GM12864 (cell line): ENCODE data around the gene UBTD2.
"Not testable (repeated sequence)": the region's sequence is repeated elsewhere in the genome, so short reads cannot be mapped to it uniquely, and the experiment has no call there.

ENCODE experiments used
- DNase-seq: peaks from one replicate; pipeline ENCODE4 v3.0.0-alpha.2; 2011; ENCODE audit warnings: low read depth
- H3K4me3 ChIP-seq: 2 replicates; pipeline ENCODE4 v1.5.1; 2011; ENCODE audit warnings: mild to moderate bottlenecking, low read depth, low read length, control low read depth
- TF ChIP-seq, protein P1 (sequence below): IDR thresholded peaks from 2 replicates; pipeline ENCODE4 v1.5.1; 2011; ENCODE audit warnings: low read depth, mild to moderate bottlenecking, moderate library complexity, low read length, control low read depth, inconsistent platforms; ENCODE audit errors: missing control alignments

The UBTD2 gene, protein sequence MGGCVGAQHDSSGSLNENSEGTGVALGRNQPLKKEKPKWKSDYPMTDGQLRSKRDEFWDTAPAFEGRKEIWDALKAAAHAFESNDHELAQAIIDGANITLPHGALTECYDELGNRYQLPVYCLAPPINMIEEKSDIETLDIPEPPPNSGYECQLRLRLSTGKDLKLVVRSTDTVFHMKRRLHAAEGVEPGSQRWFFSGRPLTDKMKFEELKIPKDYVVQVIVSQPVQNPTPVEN

DNA sequence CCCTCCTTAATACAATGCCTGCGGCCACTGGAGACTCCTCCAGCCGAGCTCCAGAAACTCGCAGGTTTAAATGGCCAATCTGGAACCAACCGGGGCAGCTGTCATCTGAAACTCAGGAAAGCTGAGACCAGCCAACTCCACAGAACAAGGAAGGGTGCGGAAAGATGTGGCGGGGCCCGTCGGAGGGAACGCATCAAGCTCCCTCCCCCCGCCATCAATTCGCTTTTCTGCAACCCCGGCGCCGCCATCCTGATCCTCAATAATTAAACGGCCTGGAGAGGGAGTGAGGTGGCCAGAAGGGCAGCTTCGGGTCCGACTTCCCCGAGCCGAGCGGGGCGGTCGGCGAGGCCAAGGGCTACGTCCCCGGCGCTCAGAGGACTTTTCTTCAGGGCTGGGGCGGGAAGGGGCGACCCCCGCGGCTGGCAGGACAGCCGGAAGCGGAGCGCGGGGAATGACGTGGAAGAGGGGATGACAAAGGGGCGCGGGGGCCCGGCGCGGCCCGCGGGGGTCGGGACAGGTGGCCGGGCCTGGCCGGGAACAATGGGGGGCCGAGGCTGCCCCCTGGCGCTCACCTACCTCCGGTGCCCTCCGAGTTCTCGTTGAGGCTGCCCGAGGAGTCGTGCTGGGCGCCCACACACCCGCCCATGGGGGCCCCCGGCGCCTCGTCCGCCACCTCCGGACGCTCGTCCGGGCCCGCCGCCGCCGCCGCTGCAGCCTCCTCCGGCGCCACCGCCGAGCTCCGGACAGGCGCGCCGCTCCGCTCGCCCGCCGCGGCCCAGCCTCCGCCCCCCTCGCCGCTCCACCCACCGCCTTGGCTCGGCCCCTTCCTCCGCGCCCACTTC lies at the start of gene UBTD2:
UBTD2 (minus strand) TSS at position 745 of the 842 bp plus-strand sequence; CDS start at position 646, 99 bp downstream.
- no peak for DNase-seq
- peak within 1 kb of the TSS; percentile 96 for H3K4me3 ChIP-seq
- TF ChIP-seq, protein P1, sequence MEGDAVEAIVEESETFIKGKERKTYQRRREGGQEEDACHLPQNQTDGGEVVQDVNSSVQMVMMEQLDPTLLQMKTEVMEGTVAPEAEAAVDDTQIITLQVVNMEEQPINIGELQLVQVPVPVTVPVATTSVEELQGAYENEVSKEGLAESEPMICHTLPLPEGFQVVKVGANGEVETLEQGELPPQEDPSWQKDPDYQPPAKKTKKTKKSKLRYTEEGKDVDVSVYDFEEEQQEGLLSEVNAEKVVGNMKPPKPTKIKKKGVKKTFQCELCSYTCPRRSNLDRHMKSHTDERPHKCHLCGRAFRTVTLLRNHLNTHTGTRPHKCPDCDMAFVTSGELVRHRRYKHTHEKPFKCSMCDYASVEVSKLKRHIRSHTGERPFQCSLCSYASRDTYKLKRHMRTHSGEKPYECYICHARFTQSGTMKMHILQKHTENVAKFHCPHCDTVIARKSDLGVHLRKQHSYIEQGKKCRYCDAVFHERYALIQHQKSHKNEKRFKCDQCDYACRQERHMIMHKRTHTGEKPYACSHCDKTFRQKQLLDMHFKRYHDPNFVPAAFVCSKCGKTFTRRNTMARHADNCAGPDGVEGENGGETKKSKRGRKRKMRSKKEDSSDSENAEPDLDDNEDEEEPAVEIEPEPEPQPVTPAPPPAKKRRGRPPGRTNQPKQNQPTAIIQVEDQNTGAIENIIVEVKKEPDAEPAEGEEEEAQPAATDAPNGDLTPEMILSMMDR, result peak; percentile 58

DNA sequence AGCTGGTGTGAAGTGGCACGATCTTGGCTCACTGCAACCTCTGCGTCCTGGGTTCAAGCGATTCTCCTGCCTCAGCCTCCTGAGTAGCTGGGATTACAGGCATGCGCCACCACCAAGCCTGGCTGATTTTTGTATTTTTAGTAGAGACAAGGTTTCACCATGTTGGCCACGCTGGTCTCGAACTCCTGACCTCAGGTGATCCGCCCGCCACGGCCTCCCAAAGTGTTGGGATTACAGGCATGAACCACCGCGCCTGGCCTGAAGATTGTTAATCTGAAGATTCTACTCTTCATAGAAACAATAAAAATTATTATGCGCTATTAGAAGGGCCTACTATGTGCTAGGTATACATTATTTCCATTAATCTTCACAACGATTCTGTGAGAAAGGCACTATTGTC lies 43.3 kb upstream of the UBTD2 start:
- DNase-seq, H3K4me3 ChIP-seq: not testable (repeated sequence)

DNA sequence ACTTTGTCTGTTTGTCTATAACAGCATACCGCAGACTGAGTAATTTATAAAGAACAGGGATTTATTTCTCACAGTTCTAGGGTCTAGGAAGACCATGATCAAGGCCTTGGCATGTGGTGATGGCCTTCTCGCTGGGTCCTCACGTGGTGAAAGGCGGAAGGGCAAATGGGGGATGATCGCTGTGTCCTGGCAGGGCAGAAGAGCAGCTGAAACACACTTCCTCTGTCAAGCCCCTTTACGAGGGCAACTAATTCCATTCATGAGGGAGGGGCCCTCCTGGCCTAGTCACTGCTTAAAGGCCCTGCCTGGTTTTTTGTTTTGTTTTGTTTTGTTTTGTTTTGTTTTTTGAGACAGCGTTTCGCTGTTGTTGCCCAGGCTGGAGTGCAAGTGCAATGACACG lies 41.9 kb upstream of the UBTD2 start:
- no peak for DNase-seq
- H3K4me3 ChIP-seq, result no peak overlapping the region
- TF ChIP-seq, protein P1, result no peak

DNA sequence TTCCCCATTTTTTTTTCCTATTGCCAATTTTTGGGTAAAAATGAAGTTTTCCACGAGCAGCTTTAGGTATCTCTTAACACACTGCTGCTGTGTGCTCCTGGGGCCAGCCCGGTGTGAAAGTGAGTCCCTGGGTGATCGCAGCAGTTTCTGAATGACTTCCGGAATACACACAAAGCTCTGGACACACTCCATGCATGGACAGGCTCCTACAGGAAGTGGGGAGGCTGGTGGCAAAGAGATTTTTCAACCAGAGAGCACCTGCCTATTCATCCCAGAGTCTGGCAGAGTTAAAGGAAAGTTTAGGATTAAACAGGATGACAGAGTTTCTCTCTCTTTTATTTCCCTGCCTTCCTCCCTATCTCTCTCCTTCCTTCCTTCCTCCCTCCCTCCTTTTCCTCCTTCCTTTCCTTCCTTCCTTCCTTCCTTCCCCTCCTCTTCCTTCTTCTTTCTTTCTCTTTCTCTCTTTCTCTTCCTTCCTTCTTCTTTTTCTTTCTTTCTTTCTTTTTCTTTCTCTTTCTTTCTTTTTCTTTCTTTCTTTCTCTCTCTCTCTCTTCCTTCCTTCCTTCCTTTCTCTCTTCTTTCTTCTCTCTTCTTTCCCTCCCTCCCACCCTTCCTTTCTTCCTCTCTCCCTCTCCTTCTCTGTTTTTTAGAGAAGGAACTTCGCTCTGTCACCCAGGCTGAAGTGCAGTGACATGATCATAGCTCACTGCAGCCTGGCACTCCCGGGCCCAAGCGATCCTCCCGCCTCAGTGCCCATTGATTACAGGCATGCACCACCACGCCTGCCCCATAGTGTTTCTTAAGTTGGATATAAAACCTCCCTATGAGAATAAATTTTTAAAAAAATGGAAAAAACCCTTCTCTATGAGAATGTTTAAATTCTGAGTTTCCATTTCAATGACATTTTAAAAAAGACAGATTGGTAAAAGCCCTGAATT lies 38.7 kb upstream of the UBTD2 start:
- TF ChIP-seq, protein P1, result no peak
- peak; percentile 55 for DNase-seq
- H3K4me3 ChIP-seq, result no peak overlapping the region

DNA sequence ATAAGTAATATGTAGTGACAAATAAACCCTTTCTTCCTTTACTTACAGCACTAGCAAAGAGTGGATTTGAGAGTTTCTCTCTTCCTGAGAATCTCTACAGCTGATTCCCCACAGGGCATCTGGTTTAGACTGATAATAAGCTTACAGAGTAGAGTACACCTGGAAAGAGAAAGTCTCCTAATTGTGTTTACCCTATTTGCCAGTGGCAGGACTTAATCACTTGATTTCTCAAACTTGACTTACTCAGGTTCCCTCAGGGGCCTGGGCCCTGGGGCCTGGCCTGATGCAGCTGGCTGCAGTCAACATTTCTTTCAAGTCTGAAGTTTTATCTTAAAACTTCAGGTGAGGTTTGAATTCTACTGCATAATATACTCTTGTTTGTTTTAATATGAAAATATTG lies 38.0 kb upstream of the UBTD2 start:
- no peak overlapping the region for H3K4me3 ChIP-seq
- DNase-seq, result no peak

DNA sequence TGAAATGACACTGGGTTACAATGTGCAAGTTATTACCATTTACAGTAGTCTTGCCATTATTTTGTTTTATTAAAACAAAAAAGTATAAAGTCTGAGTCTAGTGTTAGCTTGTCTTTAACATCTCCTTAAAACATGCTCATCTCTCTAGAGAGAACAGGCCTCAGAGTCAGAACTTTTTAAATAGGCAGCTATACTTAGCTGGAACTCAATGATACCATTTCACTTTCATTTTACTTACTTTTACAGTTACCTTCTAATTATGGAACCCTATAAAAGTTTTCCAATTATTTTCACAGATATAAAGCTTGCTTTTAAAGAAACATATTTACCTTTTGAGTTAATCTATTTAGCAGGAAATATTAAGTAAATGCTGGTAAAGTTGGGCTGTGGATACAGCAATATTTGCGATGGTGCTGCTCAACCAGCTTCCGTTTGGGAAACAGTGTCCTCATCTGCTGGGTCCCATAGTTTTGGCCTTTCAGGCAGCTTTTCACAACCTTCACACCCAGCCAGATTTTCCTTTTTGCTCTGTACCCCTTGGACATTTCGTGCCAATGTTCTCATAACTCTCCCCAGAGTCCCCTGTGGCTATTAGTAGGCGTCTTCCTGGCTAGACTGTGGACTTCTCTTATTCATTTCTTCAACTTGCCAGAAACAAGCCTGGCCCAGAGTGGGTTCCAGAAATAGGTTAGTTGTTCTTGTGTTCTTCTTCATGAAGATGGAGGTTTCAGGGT lies 36.3 kb upstream of the UBTD2 start:
- peak overlapping the region; percentile 34 for H3K4me3 ChIP-seq
- TF ChIP-seq, protein P1, result no peak
- no peak for DNase-seq

More for the DNA sequence above, 38.0 kb upstream of the UBTD2 start:
- TF ChIP-seq, protein P1, result no peak
